Sciatic nerve (tissue), 2 donors: ENCODE data around the gene NTMT1. TPM values are rescaled to one million over a fixed set of nuclear protein-coding genes. Genes with fewer than 3 reads are reported as not detected.

Experiments used
- ATAC-seq: fragments of 200-7000 bp; cut with Tn5 transposase; one replicate; pipeline ENCODE4 v1.9.1; 2020; ENCODE audit warnings: mild to moderate bottlenecking, moderate library complexity
- DNase-seq: peaks from one replicate; pipeline ENCODE4 v3.0.0-alpha.2; 2020; ENCODE audit warnings: low spot score
- intact Hi-C: fragments of 100-400 bp; cut with DNase I; formaldehyde crosslinking; loops from one replicate; pipeline ENCODE4 v1.14.2; 2022
- total RNA-seq: library from RNA; stranded (reverse); fragmentation: NEBNext Ultra II Directional; extraction: Animal tissue kit (Norgen Biotek cat#: 25700); gene quantifications from one replicate; pipeline ENCODE4 v1.2.1, GENCODE V29; 2021
- donor health status: DM: no; HTN: no; CAD: no.
- donor health status: DM: no; HTN: no; CAD: no.

Gene NTMT1
- total RNA-seq, 1 donor from 2014 or later, result 28.0 TPM

DNA sequence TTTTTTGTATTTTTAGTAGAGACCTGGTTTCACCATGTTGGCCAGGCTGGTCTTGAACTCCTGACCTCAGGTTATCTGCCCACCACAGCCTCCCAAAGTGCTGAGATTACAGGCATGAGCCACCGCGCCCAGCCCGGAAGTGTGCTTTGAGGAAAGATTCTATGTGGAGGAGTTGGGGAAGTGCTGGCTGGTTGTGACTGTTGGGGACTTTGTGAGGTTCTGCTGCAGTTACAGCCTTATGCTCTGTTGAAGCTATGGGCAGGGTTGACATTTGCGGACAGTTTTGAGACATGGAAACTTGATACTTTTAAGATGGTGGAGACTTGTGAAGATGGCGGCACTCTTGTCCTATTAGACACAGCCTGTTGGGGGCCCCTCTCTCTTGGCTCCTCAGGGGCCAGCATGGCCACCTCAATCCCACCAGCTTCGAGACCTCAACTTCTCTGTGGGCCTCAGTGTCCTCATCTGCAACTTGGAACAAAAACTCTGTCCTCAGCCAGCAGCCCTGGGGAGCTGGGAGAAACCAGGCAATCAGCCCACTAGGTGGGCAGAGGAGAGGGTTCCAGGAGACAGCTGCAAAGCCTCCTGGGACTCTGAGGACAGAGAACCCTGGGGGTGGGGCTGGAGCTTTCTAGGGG, 29.9 kb upstream of the NTMT1 start:
- DNase-seq (no peak), ATAC-seq (no peak)
- intact Hi-C loops, result no loop called here

- ATAC-seq (peak; percentile 88), DNase-seq (peak; percentile 80)
- intact Hi-C loops, result no loop called here
Observed at GRCh38 chr9:129596541-129597331, 29.2 kb upstream of the NTMT1 start.

GRCh38 chr9:129597355-129598088, 28.4 kb upstream of the NTMT1 start:
- ATAC-seq (peak; percentile 70), DNase-seq (peak; percentile 83)
- intact Hi-C loops, result no loop called here

DNA sequence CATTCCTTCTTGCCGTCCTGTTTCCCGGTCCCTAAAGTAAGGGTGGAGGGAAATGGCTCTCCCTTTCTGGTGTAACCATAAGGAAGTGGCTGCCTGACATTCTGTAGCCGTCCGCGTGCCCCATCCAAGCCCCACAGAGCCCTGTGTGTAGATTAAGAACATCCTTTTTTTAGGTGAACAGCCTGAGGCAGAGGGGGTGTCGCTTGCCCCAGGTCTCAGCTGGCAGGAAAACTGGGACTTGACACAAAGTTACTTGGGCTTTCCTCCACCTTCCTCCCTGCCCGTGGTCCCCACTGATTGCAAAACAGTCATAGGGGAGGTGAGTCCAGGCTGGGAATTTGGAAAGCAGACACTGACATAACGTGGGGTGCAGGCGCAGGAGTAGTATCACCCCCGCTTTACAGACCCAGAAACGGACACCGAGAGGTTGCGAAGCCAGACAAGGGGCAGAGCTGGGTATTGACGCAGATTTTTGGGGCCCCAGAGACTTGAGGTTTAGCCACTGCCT, 27.8 kb upstream of the NTMT1 start:
- intact Hi-C loops, result no loop called here
- DNase-seq, result no peak
- ATAC-seq, result no peak

DNA sequence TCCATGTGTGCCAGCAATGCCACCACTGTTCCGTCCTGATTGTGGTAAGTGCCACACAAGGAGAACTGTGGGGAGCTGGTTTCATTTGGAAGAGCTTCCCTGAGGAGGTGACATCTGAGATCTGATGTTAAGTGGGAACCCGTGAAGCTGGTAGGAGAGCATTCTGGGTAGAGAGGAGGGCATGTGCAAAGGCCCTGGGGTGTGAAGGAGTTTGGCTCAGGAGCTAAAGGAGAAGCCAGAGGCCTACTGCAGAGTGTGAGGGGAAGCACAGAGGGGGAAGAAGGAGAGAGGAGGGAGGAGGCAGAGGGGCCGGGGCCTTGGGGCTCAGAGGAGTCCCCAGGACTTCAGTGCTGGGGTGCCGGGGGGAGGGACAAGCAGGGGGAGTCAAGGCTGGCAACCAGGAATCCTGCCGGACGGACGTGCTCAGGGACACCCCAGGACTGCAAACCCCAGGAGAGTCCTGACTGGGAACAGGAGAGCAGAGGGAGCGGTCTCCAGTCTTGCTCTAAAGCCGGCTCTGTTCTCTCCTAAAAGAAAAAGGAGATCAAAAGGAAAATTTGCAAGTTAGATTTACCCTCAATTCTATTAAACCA, 24.8 kb upstream of the NTMT1 start:
- intact Hi-C loops, result loop anchor here (10.0 kb wide), 1 partner anchor 106 kb away; no protein-coding TSS in a partner anchor
- ATAC-seq (no peak), DNase-seq (no peak)

DNA sequence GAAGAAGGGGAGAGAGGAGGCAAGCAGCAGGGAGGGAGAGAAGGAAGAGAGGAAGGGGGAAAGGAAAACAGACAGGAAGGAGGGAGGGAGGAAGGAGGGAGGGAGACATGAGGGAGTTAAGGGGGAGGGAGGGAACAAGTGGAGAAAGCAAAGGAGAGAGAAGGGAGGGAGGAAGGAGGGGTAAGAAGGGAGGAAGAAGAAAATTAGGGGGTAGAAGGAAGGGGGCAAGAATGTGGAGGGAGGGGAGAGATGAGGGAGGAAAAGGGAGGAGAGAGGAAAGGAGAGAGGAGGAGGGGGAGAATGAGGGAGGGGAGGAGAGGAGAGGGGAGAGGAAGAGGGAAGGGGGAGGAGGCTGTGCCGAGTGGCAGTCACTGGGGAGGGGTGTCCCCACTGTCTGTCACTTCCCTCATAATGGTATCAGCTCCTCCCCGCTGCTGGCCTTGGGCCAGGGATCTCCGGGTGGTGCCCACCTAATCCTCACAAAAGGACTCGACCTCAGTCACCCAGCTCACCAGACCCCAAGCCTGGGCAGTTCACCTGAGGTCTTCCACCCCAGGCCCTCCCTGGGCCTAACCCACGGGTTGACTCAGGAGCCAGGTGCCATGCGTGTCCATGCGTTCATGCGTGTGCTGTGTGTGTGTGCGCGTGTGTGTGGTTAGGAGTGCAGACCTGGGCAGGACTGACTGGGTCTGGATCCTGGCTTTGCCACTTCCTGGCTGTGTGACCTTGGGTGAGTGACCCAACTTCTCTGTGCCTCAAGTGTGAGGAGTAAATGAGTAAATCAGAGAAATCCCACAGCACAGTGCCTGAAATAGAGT, 23.2 kb upstream of the NTMT1 start:
- intact Hi-C loops, result loop anchor here (10.0 kb wide), 1 partner anchor 108 kb away; no protein-coding TSS in a partner anchor
- ATAC-seq (no peak), DNase-seq (no peak)

GRCh38 chr9:129604056-129604765, 21.8 kb upstream of the NTMT1 start:
- ATAC-seq (no peak), DNase-seq (no peak)
- intact Hi-C loops, result loop anchor here (10.0 kb wide), 1 partner anchor 109 kb away; no protein-coding TSS in a partner anchor

DNA sequence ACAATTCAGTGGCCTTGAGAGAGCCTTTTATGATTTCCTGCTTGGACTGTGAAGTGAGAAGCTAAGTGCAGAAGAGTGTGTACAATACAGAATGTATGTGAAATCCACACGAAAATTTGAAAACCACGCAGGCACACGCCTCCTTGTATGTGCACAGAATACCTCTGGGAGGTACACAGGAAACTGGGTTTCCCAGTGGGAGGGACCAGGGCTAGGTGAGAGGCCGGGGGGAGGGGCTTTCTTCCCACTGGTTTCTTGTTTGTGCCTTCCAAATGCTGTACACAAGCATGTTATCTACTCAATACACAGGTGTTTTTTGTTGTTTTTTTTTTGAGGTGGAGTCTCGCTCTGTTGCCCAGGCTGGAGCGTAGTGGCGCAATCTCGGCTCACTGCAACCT, 21.2 kb upstream of the NTMT1 start:
- ATAC-seq (no peak), DNase-seq (no peak)
- intact Hi-C loops, result loop anchor here (10.0 kb wide), 1 partner anchor 110 kb away; no protein-coding TSS in a partner anchor

DNA sequence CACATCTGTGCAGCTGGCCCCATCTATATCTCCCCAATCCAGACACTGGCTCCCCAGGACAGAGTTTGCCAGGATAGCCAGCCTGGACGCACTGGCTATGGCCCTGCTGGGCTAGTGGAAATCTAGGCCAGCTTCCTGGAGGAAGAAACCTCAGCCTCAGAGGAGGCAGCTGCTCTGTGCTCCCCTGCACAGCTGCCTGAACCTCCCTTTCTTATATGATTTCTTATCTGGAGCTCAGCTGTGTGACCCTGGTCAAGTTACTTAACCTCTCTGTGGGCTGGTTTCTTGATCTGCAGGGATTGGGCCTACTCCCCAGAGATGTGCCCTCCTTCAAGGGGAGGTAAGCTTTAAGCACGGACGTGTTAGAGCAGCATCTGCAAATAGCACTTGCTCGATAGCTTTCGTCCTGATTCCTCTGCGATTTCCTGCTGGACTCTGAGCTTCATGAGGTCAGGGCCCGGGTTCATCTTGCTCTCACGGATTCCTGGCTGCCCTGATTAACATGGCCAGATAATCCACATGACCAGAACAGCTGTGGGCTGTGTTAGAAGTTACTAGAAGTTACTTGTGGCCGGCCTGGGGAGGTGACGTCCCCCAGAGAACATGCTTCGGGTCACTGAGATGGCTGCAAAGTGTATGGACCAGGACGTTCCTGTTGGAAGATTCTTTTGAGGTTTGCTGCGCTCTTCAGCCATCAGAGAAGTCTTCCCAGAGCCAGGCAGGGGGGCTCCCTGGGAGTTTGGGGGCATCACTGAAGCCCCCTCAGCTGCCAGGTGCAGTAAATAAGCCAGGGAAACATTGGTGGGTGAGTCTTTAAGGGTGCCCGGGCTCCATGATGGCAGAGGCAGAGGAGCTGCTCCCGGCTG, 19.6 kb upstream of the NTMT1 start:
- intact Hi-C loops, result loop anchor here (10.0 kb wide), 1 partner anchor 112 kb away; no protein-coding TSS in a partner anchor
- DNase-seq, result no peak
- peak; percentile 35 for ATAC-seq

DNA sequence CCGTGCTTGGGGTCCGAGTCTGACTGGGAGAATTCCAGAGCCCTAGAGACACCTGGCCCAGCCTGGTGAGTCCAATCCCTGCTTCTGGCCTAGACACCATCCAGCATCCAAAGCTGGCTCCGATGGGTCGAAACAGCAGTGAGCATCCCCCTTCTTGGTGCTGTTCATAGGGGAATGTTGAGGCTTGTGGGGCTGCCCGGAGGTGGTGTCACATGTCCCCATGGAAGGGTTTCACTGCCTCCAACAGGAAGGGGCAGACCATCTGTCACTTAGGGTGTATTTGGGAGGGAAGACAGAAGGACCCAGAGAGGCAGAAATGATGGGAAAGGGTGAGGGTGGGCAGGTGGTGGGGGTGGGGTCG, 19.0 kb upstream of the NTMT1 start:
- DNase-seq, result no peak
- intact Hi-C loops, result loop anchor here (10.0 kb wide), 1 partner anchor 112 kb away; no protein-coding TSS in a partner anchor
- no peak for ATAC-seq

GRCh38 chr9:129608561-129609481, 17.1 kb upstream of the NTMT1 start:
- intact Hi-C loops, result loop anchor here (10.0 kb wide), 1 partner anchor 114 kb away; no protein-coding TSS in a partner anchor
- DNase-seq, result no peak
- ATAC-seq, result no peak

DNA sequence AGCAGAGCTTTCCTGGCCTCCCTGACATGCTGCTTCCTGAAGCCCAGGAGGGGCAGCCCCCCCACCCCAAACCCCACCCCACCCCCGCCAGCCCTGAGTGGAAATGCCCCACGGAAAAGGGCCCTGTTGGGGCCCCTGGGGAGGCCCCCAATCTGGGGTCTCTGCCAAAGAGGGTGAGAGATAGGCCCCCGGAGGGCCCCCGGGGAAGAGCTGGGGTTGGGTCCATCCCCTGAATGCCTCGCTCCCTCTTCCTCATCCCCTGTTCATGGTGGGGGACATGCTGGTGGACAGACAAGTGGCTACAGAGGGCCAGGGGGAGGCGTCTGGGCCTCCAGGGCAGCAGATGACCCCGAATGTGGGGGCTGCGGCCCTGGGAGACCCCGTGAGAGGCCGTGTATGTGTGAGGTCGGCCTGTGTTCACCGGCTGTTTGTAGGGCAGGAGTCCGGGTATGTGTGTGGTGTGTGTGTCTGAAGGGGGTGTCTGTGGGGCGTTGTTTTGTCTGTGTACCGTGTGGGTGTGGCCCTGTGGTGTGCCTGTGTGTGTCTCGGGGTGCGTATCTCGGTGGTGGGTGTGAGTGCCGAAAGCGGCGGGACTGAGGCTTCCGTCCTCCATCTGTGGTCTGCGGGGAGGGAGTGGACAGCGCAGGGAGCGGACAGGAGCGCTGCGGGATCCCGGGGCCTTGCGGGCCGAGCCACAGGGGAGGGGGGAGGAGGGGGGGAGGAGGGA, 16.3 kb upstream of the NTMT1 start:
- no peak for DNase-seq
- ATAC-seq, result peak; percentile 14
- intact Hi-C loops, result loop anchor here (10.0 kb wide), 1 partner anchor 115 kb away; no protein-coding TSS in a partner anchor

DNA sequence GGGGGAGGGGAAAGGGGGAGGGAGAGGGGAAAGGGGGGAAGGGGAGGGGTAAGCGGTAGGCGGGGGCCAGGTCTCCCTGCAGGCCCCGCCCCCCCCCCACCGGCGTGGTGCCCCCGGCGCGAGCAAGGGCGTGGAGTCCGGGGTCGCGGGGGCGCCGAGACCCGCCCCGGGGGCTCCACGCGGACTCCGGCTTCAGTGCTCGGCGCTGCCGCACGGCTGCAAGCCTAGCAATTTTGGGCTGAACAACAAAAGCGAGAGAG, 15.8 kb upstream of the NTMT1 start:
- DNase-seq, result no peak
- intact Hi-C loops, result no loop called here
- no peak for ATAC-seq

DNA sequence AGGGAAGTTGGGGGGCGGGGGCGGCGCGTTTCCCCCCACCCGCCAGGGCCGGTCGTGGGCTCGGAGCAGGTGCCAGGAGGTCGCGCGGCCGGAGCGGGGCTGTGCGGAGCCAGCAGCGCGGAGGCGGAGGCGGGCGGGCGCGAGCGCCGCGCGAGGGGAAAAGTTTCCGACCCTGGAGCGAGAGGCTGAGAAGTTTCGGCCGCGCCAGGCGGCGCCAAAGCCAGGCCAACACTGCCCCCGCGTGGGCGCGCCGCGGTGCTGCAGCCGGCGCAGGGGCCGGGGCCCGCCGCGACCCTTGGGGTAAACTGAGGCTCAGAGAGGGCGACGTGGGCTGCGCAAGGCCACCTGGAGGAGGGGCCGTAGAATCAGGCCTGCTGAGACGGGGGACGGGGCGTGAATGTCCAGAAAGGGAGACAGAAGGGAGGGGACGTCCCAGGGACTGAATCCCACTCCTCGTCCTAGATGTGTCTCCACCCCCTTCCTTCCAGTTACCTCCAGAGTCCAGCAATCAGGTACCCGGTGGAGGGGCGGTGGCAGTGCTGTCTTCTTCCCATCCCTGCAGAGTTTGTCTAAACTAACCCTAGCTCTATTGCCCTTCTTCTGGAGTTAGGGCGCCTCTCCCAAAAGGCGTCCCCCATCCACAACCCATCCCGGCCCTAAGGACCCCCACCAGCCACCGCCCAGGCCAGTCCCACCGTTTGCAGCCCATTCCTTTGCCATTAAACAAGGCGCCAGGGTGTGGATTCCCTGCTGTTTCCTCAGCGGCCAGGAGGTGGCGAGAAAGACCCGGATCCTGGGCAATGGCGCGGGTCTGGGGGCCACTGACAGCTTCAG, 15.3 kb upstream of the NTMT1 start:
- intact Hi-C loops, result no loop called here
- peak; percentile 12 for ATAC-seq
- peak; percentile 91 for DNase-seq
